AG09309 (cell line): ENCODE measurements around the gene PIK3CA.

Experiments
- DNase-seq: peaks from one replicate; pipeline ENCODE4 v3.0.0-alpha.2; 2010; ENCODE audit warnings: low read depth
- H3K4me3 ChIP-seq: 2 replicates; pipeline ENCODE4 v1.5.1; 2011; ENCODE audit warnings: mild to moderate bottlenecking, low read depth, low read length, moderate library complexity; ENCODE audit not compliant: control insufficient read depth
- CTCF ChIP-seq: IDR thresholded peaks from 2 replicates; pipeline ENCODE4 v1.5.1; 2011; ENCODE audit warnings: mild to moderate bottlenecking, low read depth, low read length, inconsistent platforms; ENCODE audit not compliant: insufficient read depth, control insufficient read depth; ENCODE audit errors: missing control alignments

The PIK3CA gene

GRCh38 chr3:179147873-179148615 is at the start of gene PIK3CA:
PIK3CA (plus strand) TSS chr3:179148357; CDS start chr3:179198826, 50,469 bp downstream.
- peak within 1 kb of the TSS; percentile 86 for H3K4me3 ChIP-seq
- no peak for TF ChIP-seq CTCF
- DNase-seq: peak; percentile 93

GRCh38 chr3:179098388-179099077 is 49.6 kb upstream of the PIK3CA start:
- no peak for DNase-seq
- peak; percentile 32 for TF ChIP-seq CTCF
- peak overlapping the region; percentile 31 for H3K4me3 ChIP-seq

- TF ChIP-seq CTCF: no peak
- DNase-seq: no peak
- no peak overlapping the region for H3K4me3 ChIP-seq
Measured at GRCh38 chr3:179100652-179101051, 47.5 kb upstream of the PIK3CA start.

- DNase-seq: no peak
- TF ChIP-seq CTCF: no peak
Measured at GRCh38 chr3:179105881-179106280, 42.3 kb upstream of the PIK3CA start.

GRCh38 chr3:179107617-179108016 is 40.5 kb upstream of the PIK3CA start:
- no peak for DNase-seq
- H3K4me3 ChIP-seq: no peak overlapping the region
- no peak for TF ChIP-seq CTCF

More at GRCh38 chr3:179105881-179106280, 42.3 kb upstream of the PIK3CA start:
- H3K4me3 ChIP-seq: no peak overlapping the region

GRCh38 chr3:179108086-179108485 is 40.1 kb upstream of the PIK3CA start:
- no peak for TF ChIP-seq CTCF
- H3K4me3 ChIP-seq: no peak overlapping the region
- peak; percentile 57 for DNase-seq
